ENCODE data around the gene GNL2. TPM values are rescaled to one million over a fixed set of nuclear protein-coding genes. Genes with fewer than 3 reads are reported as not detected.
A peak's percentile ranks its signal among the peaks of the same experiment; 100 is the strongest.

Gene GNL2
- total and polyA plus RNA-seq, 10 of the 15 experiments (the other 5 are each of a cell fraction or from before 2014, with no cell fraction given) = 64.2 to 167 (median 88.2) TPM

DNA sequence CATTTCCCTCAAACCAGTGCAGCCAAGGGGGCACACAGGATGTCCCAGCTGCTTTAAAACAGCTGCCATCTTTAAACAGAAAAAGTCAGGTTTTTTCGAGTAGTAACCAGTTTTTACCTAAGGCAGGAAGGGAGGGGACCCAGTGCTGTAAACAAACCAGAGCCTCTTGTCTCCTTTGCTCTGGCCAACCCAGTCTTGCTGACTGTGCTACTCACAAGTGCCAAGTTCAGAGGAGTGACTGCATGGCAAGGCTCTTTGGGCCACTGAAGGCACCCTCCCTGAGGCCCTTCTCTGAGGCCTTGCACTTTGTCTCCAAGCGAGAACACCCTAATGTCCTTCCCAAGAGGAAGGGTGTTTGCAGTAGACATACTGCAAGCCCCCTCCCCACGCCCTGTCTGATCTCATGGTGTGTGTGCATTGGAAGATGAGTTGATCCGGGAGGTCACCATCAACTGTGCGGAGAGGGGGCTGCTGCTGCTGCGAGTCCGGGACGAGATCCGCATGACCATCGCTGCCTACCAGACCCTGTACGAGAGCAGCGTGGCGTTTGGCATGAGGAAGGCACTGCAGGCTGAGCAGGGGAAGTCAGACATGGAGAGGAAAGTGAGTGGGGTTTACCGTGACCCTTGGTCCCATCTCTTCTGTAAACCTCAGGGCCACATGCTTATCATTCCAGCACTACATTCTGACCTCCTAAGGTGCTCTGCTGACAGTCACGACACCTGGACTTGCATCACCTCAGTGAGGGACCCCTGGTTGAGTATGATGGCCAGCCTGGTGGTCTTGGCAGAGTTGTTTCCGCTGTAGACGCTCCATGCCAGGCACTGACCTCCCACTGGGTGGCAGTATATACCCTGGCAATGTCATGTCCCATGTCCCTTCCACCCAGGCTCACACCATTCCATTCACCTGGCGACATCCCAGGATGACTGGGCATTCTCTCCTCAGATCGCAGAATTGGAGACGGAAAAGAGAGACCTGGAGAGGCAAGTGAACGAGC is 34.3 kb downstream of the GNL2 start:
- 91% methylated on average over 21 of the region's 21 CpGs for WGBS (ENCODE audit: insufficient coverage, insufficient replicate concordance, low lambda C conversion rate, missing lambda C conversion rate)
- Histone ChIP-seq H3K4me2 (ENCODE audit: control insufficient read depth, insufficient read depth) (no peak overlapping the region), H3K27me3 (replicated peaks in 1 of 2; ENCODE audit: control insufficient read depth in 2 of 2, insufficient read depth in 2 of 2, low read length in 1 of 2) (no peaks in the 10 kb centered on the region), H3K9me3 (replicated peaks; ENCODE audit: control insufficient read depth, insufficient read depth, low read length) (no peaks in the 10 kb centered on the region), H3K36me3 (ENCODE audit: control insufficient read depth in 2 of 2, insufficient read depth in 2 of 2, low read length in 1 of 2) (peaks cover 5 to 12% of the 10 kb centered on the region in 2 experiments; a peak in 3 of 4 replicates), H3K79me2 (ENCODE audit: control insufficient read depth, insufficient read depth, low read length) (no peaks in the 10 kb centered on the region), H3K27ac (ENCODE audit: control insufficient read depth, insufficient read depth) (no peak overlapping the region), H4K20me1 (ENCODE audit: control insufficient read depth, insufficient read depth) (no peaks in the 10 kb centered on the region), H3K9ac (ENCODE audit: control insufficient read depth, insufficient read depth, low read length) (no peak overlapping the region), H3K4me3 (no peak overlapping the region), H2AFZ (ENCODE audit: control insufficient read depth, low read depth, low read length) (no peak overlapping the region), H3K4me1 (ENCODE audit: control insufficient read depth, insufficient read depth, low read length) (0 out of 2 replicates have a peak, but pooled peaks cover 2% of the 10 kb centered on the region)
- no peak for DNase-seq (ENCODE audit: low read depth, low spot score)
- FAIRE-seq = no peak
- ChIA-PET SMC1A (ENCODE audit: uncharacterized antibody, unreplicated experiment) (interaction anchor here (1.0 kb wide), 1 partner anchor 117 kb away, joined by 3 read pairs; no protein-coding TSS in a partner anchor), POLR2A (no interaction called here), RAD21 (ENCODE audit: unreplicated experiment) (interaction anchor here (0.8 kb wide), 1 partner anchor 119 kb away, joined by 3 read pairs; no protein-coding TSS in a partner anchor), CTCF (interaction anchor here (0.6 to 4.5 kb wide), 6 partner anchors 32 to 127 kb away, joined by 3 to 46 read pairs (median 3); no protein-coding TSS in a partner anchor)
- BruUV-seq (replicated peaks) = no TSS peak
- in situ Hi-C loops (cut with MboI) = no loop called here
- ATAC-seq = peak; percentile 88
- intact Hi-C loops (cut with micrococcal nuclease; ENCODE audit: unreplicated experiment) = loop anchor here (1.0 kb wide), 1 partner anchor 121 kb away; no protein-coding TSS in a partner anchor
- TF ChIP-seq RAD21 (IDR thresholded peaks at IDR 0.05; ENCODE audit: insufficient read depth, low read depth, low read length) (peak; percentile 55), RELB (IDR thresholded peaks at IDR 0.05; ENCODE audit: low read depth) (no peak), ZNF622 (IDR thresholded peaks at IDR 0.05) (no peak), PBX3 (IDR thresholded peaks at IDR 0.05; ENCODE audit: insufficient replicate concordance, low read depth, low read length) (no peak), YY1 (IDR thresholded peaks at IDR 0.05; ENCODE audit: low read depth, low read length) (no peak), CREB1 (IDR thresholded peaks at IDR 0.05; ENCODE audit: low read depth) (no peak), ZBTB33 (IDR thresholded peaks at IDR 0.05) (peak; percentile 89), PML (IDR thresholded peaks at IDR 0.05; ENCODE audit: low read length) (no peak), ATF7 (IDR thresholded peaks at IDR 0.05; ENCODE audit: low read depth) (no peak), SMARCA5 (IDR thresholded peaks at IDR 0.05) (peak; percentile 64; the same call in 1 of the 2 replicates), IRF4 (IDR thresholded peaks at IDR 0.05; ENCODE audit: low read depth, low read length) (no peak)
- TF ChIP-seq, protein P1, sequence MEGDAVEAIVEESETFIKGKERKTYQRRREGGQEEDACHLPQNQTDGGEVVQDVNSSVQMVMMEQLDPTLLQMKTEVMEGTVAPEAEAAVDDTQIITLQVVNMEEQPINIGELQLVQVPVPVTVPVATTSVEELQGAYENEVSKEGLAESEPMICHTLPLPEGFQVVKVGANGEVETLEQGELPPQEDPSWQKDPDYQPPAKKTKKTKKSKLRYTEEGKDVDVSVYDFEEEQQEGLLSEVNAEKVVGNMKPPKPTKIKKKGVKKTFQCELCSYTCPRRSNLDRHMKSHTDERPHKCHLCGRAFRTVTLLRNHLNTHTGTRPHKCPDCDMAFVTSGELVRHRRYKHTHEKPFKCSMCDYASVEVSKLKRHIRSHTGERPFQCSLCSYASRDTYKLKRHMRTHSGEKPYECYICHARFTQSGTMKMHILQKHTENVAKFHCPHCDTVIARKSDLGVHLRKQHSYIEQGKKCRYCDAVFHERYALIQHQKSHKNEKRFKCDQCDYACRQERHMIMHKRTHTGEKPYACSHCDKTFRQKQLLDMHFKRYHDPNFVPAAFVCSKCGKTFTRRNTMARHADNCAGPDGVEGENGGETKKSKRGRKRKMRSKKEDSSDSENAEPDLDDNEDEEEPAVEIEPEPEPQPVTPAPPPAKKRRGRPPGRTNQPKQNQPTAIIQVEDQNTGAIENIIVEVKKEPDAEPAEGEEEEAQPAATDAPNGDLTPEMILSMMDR (IDR thresholded peaks at IDR 0.05 in 2 of 3, conservative IDR thresholded peaks at IDR 0.05 in 1 of 3; ENCODE audit: control insufficient read depth in 2 of 3, extremely low read depth in 1 of 3, insufficient read depth in 1 of 3, low read depth in 3 of 3, low read length in 3 of 3) = peak; percentile 62 to 78 (median 74)
